Activated T-helper 17 cell treated with anti-CD3 and anti-CD28 coated beads, Interleukin-2, amount 50 U/mL, for 72 hours (primary cell): ENCODE measurements around the gene IL12RB1. TPM values are rescaled to one million over a fixed set of nuclear protein-coding genes. Genes with fewer than 3 reads are reported as not detected.
A peak's percentile ranks its signal among the peaks of the same experiment; 100 is the strongest.
"Not testable (repeated sequence)": the region's sequence is repeated elsewhere in the genome, so short reads cannot be mapped to it uniquely, and the experiment has no call there.

Source experiments
- ATAC-seq: fragments of 150-1000 bp; cut with Tn5 transposase; replicated peaks from 2 replicates; pipeline ENCODE4 v1.10.0; 2021; ENCODE audit warnings: mild to moderate bottlenecking, moderate library complexity
- H3K27ac Mint-ChIP-seq: one replicate; pipeline ENCODE4 v1.8.0; 2022; ENCODE audit warnings: mixed read lengths
- H3K27me3 Mint-ChIP-seq: one replicate; pipeline ENCODE4 v1.8.0; 2022; ENCODE audit warnings: mixed read lengths
- H3K36me3 Mint-ChIP-seq: one replicate; pipeline ENCODE4 v1.8.0; 2022; ENCODE audit warnings: low read depth, mild to moderate bottlenecking, mixed read lengths
- H3K4me1 Mint-ChIP-seq: one replicate; pipeline ENCODE4 v1.8.0; 2022; ENCODE audit warnings: mixed read lengths
- H3K4me3 Mint-ChIP-seq: one replicate; pipeline ENCODE4 v1.8.0; 2022; ENCODE audit warnings: mild to moderate bottlenecking, mixed read lengths
- H3K9me3 Mint-ChIP-seq: one replicate; pipeline ENCODE4 v1.8.0; 2022; ENCODE audit warnings: mixed read lengths
- total RNA-seq, 2 donors: library from RNA; stranded (reverse); gene quantifications; one replicate each; pipeline ENCODE4 v1.2.3, GENCODE V29; 2022

IL12RB1 gene
- total RNA-seq, 2 donors from 2014 or later: 28.6 to 54.5 TPM

- H3K9me3 Mint-ChIP-seq: no peaks in the 10 kb centered on the region
- no peak overlapping the region for H3K27ac Mint-ChIP-seq
- peak overlapping the region; percentile 70 for H3K4me3 Mint-ChIP-seq
- H3K4me1 Mint-ChIP-seq: peaks cover 19% of the 10 kb centered on the region
- no peaks in the 10 kb centered on the region for H3K27me3 Mint-ChIP-seq
- no peak for ATAC-seq
- H3K36me3 Mint-ChIP-seq: peaks cover 60% of the 10 kb centered on the region
These were observed 16.3 kb upstream of the IL12RB1 start for GRCh38 chr19:18102916-18103542.

GRCh38 chr19:18101268-18101667, 14.5 kb upstream of the IL12RB1 start:
- no peak for ATAC-seq
- H3K4me3 Mint-ChIP-seq: no peak overlapping the region
- peaks cover 19% of the 10 kb centered on the region for H3K4me1 Mint-ChIP-seq
- no peak overlapping the region for H3K27ac Mint-ChIP-seq
- H3K36me3 Mint-ChIP-seq: peaks cover 49% of the 10 kb centered on the region
- no peaks in the 10 kb centered on the region for H3K27me3 Mint-ChIP-seq
- no peaks in the 10 kb centered on the region for H3K9me3 Mint-ChIP-seq

GRCh38 chr19:18100710-18101109, 14.0 kb upstream of the IL12RB1 start:
- Mint-ChIP-seq H3K4me3 (peak overlapping the region; percentile 97), H3K27me3 (no peaks in the 10 kb centered on the region), H3K9me3 (no peaks in the 10 kb centered on the region), H3K27ac (no peak overlapping the region), H3K36me3 (peaks cover 49% of the 10 kb centered on the region), H3K4me1 (peaks cover 19% of the 10 kb centered on the region)
- ATAC-seq: no peak

DNA sequence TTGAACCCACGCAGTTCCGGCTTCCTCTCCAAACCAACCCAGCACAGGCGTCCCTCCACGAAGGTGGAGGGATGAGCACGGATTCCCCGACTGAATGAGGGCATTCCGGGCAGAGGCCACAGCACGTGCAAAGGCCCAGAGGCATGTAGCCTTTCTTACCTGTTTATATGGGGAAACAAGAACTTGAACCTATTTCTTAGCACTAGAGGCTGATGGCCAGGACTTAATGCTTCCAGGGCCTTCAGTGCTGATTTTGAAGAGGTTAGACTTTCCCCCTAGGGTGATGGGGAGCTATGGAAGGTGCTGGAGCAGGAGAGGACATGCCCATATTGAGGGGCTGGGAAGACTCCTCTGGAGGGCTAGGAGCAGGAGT, 12.9 kb upstream of the IL12RB1 start:
- Mint-ChIP-seq H3K27me3 (no peaks in the 10 kb centered on the region), H3K4me1 (peaks cover 16% of the 10 kb centered on the region), H3K36me3 (peaks cover 49% of the 10 kb centered on the region), H3K9me3 (no peaks in the 10 kb centered on the region), H3K27ac (peak overlapping the region; percentile 88), H3K4me3 (peak overlapping the region; percentile 97)
- ATAC-seq: peak; percentile 10

GRCh38 chr19:18098891-18099622, 12.3 kb upstream of the IL12RB1 start:
- H3K36me3 Mint-ChIP-seq: peaks cover 49% of the 10 kb centered on the region
- H3K27ac Mint-ChIP-seq: peak overlapping the region; percentile 88
- no peaks in the 10 kb centered on the region for H3K27me3 Mint-ChIP-seq
- peak; percentile 32 for ATAC-seq
- no peaks in the 10 kb centered on the region for H3K9me3 Mint-ChIP-seq
- H3K4me3 Mint-ChIP-seq: peak overlapping the region; percentile 97
- H3K4me1 Mint-ChIP-seq: peaks cover 14% of the 10 kb centered on the region

- peak overlapping the region; percentile 88 for H3K27ac Mint-ChIP-seq
These were observed 11.5 kb upstream of the IL12RB1 start for GRCh38 chr19:18097993-18098890.

GRCh38 chr19:18097217-18097992, 10.7 kb upstream of the IL12RB1 start, which contains the start of gene MAST3:
TSS of gene MAST3 (plus strand) at chr19:18097778. CDS start at chr19:18097793, 15 bp downstream.
- peak; percentile 92 for ATAC-seq
- Mint-ChIP-seq H3K9me3 (no peaks in the 10 kb centered on the region), H3K4me3 (peak within 1 kb of the TSS; percentile 97), H3K4me1 (peaks cover 14% of the 10 kb centered on the region), H3K36me3 (peaks cover 43% of the 10 kb centered on the region), H3K27ac (peak within 1 kb of the TSS; percentile 88), H3K27me3 (no peaks in the 10 kb centered on the region)

More at GRCh38 chr19:18097993-18098890, 11.5 kb upstream of the IL12RB1 start:
- Mint-ChIP-seq H3K36me3 (peaks cover 49% of the 10 kb centered on the region), H3K9me3 (no peaks in the 10 kb centered on the region), H3K4me3 (peak overlapping the region; percentile 97), H3K4me1 (peaks cover 14% of the 10 kb centered on the region), H3K27me3 (no peaks in the 10 kb centered on the region)
- ATAC-seq: peak; percentile 72

GRCh38 chr19:18096258-18096657, 9.5 kb upstream of the IL12RB1 start:
- no peak for ATAC-seq
- Mint-ChIP-seq H3K27ac (no peak overlapping the region), H3K4me1 (peaks cover 16% of the 10 kb centered on the region), H3K36me3 (peaks cover 32% of the 10 kb centered on the region), H3K27me3 (no peaks in the 10 kb centered on the region), H3K4me3 (no peak overlapping the region), H3K9me3 (no peaks in the 10 kb centered on the region)

DNA sequence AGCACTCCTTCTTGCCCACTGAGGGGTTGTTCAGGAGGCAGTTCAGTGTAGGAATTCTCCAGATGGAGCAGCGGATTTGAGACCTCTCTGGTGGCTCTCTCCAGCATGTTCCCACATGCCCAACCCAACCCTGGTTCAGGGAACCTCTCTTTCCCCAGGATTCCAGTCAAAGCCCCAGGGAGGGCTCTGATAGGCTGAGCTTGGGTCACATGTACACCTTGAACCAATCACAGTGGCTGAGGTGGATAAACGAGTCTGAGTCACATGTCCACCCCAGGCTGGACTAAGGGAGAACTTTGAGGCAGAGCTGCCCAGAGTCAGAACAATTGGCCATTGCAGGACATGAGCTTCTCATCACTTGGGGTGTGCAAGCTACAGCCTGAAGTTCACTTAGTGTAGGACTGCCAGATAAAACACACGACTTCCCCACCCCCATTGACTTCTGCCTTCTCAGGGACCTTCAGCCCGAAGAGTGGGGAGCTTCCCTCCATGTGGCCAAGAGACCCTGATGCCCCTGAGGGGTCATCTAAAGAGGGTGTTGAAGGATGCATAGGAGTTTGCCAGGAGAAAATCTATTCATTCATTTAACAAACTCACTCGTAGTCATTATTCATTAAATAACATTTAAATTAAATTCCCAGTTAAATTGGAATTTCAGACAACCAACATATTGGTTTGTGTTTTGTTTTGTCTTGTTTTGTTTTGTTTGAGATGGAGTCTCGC, 6.9 kb upstream of the IL12RB1 start:
- H3K4me1 Mint-ChIP-seq: peaks cover 22% of the 10 kb centered on the region
- H3K4me3 Mint-ChIP-seq: no peak overlapping the region
- ATAC-seq: no peak
- H3K27ac Mint-ChIP-seq: peak overlapping the region; percentile 43
- no peaks in the 10 kb centered on the region for H3K9me3 Mint-ChIP-seq
- no peaks in the 10 kb centered on the region for H3K27me3 Mint-ChIP-seq
- peaks cover 11% of the 10 kb centered on the region for H3K36me3 Mint-ChIP-seq

GRCh38 chr19:18091217-18091608, 4.5 kb upstream of the IL12RB1 start:
- Mint-ChIP-seq H3K27me3 (no peaks in the 10 kb centered on the region), H3K36me3 (peaks cover 6% of the 10 kb centered on the region), H3K4me1 (peaks cover 20% of the 10 kb centered on the region), H3K4me3 (peak overlapping the region; percentile 91), H3K27ac (peak overlapping the region; percentile 98), H3K9me3 (no peaks in the 10 kb centered on the region)
- peak; percentile 77 for ATAC-seq

- H3K27me3 Mint-ChIP-seq: no peaks in the 10 kb centered on the region
- H3K9me3 Mint-ChIP-seq: no peaks in the 10 kb centered on the region
- H3K36me3 Mint-ChIP-seq: peaks cover 6% of the 10 kb centered on the region
- peak overlapping the region; percentile 98 for H3K27ac Mint-ChIP-seq
- peak; percentile 1 for ATAC-seq
- H3K4me1 Mint-ChIP-seq: peaks cover 20% of the 10 kb centered on the region
- peak overlapping the region; percentile 91 for H3K4me3 Mint-ChIP-seq
These were observed 3.9 kb upstream of the IL12RB1 start for GRCh38 chr19:18090545-18091216.

GRCh38 chr19:18089726-18090125, 3.0 kb upstream of the IL12RB1 start:
- peak overlapping the region; percentile 91 for H3K4me3 Mint-ChIP-seq
- H3K27ac Mint-ChIP-seq: peak overlapping the region; percentile 98
- no peaks in the 10 kb centered on the region for H3K27me3 Mint-ChIP-seq
- H3K36me3 Mint-ChIP-seq: peaks cover 6% of the 10 kb centered on the region
- peaks cover 21% of the 10 kb centered on the region for H3K4me1 Mint-ChIP-seq
- ATAC-seq: no peak
- H3K9me3 Mint-ChIP-seq: no peaks in the 10 kb centered on the region

DNA sequence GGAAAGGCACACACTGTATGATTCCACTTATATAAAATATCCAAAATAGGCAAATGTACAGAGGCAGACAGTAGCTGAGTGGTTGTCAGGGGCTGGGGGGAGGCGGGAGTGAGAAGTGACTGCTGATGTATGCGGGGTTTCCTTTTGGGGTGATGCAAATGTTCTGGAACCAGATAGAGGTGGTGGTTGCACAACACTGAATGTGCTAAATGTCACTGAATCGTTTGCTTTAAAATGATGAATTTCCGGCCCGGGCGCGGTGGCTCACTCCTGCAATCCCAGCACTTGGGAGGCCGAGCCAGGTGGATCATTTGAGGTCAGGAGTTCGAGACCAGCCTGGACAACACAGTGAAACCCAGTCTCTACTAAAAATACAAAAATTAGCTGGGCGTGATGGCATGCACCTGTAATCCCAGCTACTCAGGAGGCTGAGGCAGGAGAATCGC, 2.4 kb upstream of the IL12RB1 start:
- Mint-ChIP-seq H3K4me3 (peak overlapping the region; percentile 91), H3K27ac (peak overlapping the region; percentile 98), H3K4me1 (peaks cover 27% of the 10 kb centered on the region), H3K36me3 (peaks cover 12% of the 10 kb centered on the region)
- not testable (repeated sequence) for H3K9me3 Mint-ChIP-seq, H3K27me3 Mint-ChIP-seq
- ATAC-seq: peak; percentile 64
